ENCODE results near the gene RBFOX2.

Gene RBFOX2

DNA sequence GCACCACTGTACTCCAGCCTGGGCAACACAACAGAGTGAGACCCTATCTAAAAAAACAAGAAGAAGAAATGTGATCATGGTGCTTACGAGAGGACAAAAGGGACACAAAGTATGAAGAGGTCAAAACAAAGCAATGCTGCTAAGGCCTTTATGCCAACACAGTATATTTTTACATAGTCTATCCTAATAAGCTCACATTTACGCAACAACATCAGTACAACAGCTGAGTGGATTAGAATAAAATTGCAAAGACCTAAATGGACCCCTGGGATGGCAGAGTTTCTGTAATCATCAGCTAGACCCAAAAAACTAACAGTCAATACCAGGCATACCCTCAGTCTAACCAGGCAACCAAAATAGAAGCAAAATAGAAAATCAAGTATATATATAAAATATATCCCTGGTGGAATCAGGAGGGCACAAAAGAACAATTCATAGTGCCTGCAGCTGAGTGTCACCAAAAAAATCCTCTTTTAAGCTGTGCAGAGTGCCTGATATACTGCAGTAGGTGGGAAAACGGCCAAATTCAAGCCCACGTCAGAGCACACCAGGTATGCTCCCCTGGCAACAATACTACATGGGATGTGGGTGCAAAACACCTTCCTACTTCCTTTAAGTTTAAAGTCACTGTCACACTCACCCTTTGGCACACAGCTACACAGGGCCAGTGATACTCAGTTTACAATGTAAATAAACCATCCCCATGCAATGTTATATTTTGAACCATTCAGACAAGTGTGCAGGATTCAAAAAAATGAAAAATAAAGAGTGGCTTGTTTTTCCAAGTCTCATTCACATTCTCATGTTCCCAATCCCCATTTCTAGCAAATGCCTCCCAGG is 57.8 kb downstream of the RBFOX2 start:
- in situ Hi-C loops (cut with MboI; ENCODE audit: low sequenced_read_pairs) = no loop called here
- no peaks in the 10 kb centered on the region for H3K36me3 ChIP-seq (replicated peaks)
- H3K9me3 ChIP-seq = no peaks in the 10 kb centered on the region
- peaks cover 13% of the 10 kb centered on the region for H3K4me1 ChIP-seq
- no peak for DNase-seq (ENCODE audit: low spot score in 2 of 2)
- H3K27me3 ChIP-seq (ENCODE audit: low read depth) = no peaks in the 10 kb centered on the region
- H3K4me3 ChIP-seq = no peak overlapping the region

DNA sequence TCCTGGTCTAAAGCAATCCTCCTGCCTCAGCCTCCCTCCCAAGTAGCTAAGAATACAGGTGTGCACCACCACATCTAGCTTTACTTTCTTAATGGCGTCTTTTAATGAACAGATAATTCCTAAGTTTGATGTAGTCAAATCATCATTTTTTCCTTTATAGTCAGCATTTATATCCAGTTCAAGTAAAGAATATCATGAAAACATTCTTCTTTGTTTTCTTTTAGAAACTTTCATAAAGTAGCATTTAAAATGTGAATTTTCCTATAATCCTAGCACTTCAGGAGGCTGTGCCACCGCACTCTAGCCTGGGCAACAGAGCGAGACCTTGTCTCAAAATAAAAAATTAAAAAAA is 61.6 kb downstream of the RBFOX2 start:
- in situ Hi-C loops (cut with MboI; ENCODE audit: low sequenced_read_pairs) = no loop called here
- no peak overlapping the region for H3K4me3 ChIP-seq
- H3K9me3 ChIP-seq = no peaks in the 10 kb centered on the region
- no peaks in the 10 kb centered on the region for H3K27me3 ChIP-seq (ENCODE audit: low read depth)
- DNase-seq (ENCODE audit: low spot score in 2 of 2) = no peak
- H3K4me1 ChIP-seq = 0 out of 2 replicates have a peak, but pooled peaks cover 4% of the 10 kb centered on the region
- H3K36me3 ChIP-seq (replicated peaks) = no peaks in the 10 kb centered on the region

DNA sequence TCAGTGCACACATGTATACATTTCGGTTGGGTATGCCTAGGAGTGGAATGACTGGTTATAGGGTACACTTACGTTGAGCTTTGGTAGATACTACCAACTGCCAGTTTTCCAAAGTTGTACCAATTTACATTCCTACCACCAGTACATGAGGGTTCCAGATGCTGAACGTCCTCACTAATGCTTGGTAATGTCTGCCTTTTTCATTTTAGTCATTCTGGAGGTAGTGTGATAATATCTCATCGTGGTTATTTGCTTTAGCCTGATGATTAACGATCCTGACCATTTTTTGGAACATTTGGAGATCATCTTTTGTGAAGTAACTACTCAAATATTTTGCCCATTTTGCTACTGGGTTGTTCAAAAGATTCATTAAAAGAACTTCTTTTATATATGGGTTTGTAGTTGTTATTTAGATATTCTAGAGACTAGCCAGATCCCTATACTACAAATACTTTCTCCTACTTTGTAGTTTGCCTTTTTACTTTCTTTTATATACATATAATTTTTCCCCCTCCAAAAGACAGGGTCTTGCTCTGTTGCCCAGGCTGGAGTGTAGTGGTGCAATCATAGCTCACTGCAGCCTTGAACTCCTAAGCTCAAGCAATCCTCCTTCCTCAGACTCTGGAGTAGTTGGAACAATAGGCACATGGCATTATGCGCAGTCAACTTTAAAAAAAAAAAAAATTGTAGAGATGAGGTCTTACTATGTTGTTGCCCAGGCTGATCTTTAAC is 62.1 kb downstream of the RBFOX2 start:
- H3K36me3 ChIP-seq (replicated peaks) = no peaks in the 10 kb centered on the region
- H3K4me3 ChIP-seq = no peak overlapping the region
- no peak for DNase-seq (ENCODE audit: low spot score in 2 of 2)
- in situ Hi-C loops (cut with MboI; ENCODE audit: low sequenced_read_pairs) = no loop called here
- H3K9me3 ChIP-seq = no peaks in the 10 kb centered on the region
- peaks cover 4% of the 10 kb centered on the region; the same call in 1 of the 2 replicates for H3K4me1 ChIP-seq
- H3K27me3 ChIP-seq (ENCODE audit: low read depth) = no peaks in the 10 kb centered on the region

DNA sequence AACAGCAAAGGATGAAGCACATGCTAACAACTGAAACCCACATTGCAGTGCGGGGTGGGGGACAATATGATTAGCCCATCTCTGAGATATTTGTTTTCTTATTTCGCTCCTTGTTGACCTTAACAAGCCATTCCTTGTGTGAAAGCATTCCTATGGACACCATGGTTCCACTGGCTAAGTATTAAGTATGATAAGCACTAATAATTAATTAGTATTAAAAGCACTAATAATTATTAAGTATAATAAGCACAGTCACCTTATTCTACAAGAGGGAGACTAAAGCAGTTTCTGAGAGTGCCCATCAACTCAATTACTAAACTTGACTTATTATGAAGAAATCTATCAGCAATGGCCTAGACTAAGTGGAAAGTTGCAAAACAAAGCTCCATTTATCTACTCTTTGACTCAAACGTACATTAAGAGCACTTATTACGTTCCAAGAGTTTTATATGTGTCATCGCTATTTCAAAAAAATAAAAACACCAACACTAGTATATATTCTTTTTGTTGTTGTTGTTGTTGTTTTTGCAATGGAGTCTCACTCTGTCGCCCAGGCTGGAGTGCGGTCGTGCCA is 65.3 kb downstream of the RBFOX2 start:
- no peaks in the 10 kb centered on the region; the same call in 1 of the 2 replicates for H3K4me1 ChIP-seq
- no peaks in the 10 kb centered on the region for H3K27me3 ChIP-seq (ENCODE audit: low read depth)
- H3K36me3 ChIP-seq (replicated peaks) = no peaks in the 10 kb centered on the region
- no peak overlapping the region for H3K4me3 ChIP-seq
- in situ Hi-C loops (cut with MboI; ENCODE audit: low sequenced_read_pairs) = no loop called here
- no peaks in the 10 kb centered on the region for H3K9me3 ChIP-seq
- no peak for DNase-seq (ENCODE audit: low spot score in 2 of 2)

DNA sequence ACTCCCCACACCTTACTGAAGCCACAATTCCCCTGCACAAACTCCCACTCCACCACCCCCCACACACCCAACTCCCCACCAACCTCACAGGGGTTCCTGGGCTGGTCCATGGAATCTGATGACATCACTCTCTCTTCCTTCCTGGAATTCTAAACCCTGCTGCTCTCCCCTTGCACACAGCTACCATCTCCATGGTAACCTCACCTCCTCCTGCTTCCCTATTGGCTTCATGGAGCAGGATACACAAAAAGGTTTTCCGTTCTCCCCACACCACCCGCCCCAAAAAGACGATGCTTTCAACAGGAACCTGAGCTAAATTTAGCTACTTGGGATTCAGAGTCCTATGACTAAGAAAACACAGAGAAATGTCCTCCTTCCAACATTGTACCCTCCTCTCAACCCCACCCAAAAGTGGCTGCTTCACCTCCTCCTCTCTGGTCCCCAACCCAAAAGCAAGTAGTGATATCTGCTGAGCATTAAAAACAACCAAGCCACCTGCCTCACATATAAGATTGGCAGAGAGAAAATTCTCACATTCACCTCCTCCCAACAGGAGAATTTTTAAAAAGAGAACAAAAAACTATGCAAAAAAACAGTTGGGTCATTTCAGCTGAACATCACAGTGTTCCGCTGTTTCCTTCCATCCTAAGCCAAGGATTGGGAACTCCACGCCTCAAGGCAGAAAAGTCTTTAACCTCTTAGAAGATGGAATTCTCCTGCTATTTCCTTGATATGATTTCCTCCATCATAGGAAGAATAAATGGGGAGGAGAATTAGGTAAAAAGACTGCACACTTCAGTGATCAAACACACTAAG is 66.9 kb downstream of the RBFOX2 start:
- in situ Hi-C loops (cut with MboI; ENCODE audit: low sequenced_read_pairs) = no loop called here
- Histone ChIP-seq H3K36me3 (replicated peaks) (no peaks in the 10 kb centered on the region), H3K4me3 (no peak overlapping the region), H3K9me3 (no peaks in the 10 kb centered on the region), H3K4me1 (no peaks in the 10 kb centered on the region; the same call in 1 of the 2 replicates), H3K27me3 (ENCODE audit: low read depth) (no peaks in the 10 kb centered on the region)
- DNase-seq (ENCODE audit: low spot score in 2 of 2) = peak; percentile 51 to 52

DNA sequence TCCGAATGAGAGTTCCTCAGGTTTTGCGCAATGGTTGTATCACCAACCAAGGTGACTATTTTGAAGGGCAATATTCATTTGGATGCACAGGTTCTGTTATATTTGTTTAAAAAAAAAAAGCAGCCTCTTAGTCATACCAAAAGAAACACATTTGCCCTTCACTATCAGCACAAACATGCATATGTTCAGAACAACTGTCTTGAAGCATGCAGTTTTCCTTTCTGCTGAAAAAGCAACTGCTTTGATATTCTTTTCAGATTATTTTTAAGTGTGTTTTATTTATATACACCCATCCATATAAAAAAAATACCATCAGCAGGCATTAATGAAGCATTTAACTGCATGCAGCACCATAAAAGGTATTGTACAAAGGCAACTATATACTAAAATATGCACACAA is 67.8 kb downstream of the RBFOX2 start:
- H3K36me3 ChIP-seq (replicated peaks) = no peaks in the 10 kb centered on the region
- H3K27me3 ChIP-seq (ENCODE audit: low read depth) = no peaks in the 10 kb centered on the region
- no peak overlapping the region for H3K4me3 ChIP-seq
- H3K9me3 ChIP-seq = no peaks in the 10 kb centered on the region
- in situ Hi-C loops (cut with MboI; ENCODE audit: low sequenced_read_pairs) = no loop called here
- no peak for DNase-seq (ENCODE audit: low spot score in 2 of 2)
- H3K4me1 ChIP-seq = no peaks in the 10 kb centered on the region; the same call in 1 of the 2 replicates

DNA sequence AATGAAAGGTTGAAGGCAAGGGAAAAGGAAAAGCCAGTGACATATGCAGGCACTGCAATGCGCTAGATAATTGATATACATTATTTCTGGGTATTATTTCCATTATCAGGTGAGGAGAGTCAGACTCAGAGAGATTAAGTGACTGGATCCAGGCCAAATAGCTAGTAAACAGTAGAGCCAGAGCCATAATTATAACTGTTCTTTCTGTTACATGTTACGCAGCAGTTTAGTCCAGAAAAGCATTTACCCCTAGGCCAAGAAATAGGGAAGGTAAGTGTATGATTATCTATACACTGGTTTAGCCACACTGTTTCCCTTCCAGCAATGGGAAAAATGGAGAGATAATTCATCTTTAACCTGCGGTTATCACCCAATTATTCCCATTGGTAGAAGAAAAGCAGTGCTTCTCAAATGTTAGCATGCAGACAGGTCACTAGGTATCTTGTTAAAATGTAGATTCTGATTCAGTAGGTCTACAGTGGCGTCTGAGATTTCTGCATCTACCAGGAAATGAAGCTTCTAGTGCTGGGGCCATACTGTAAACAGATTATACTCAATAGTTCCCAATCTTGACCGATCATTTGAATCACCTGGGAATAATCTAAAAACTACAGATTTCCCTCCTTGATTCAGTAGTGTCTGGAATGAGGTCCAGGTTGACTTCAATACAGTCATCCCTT is 69.4 kb downstream of the RBFOX2 start:
- H3K4me3 ChIP-seq = no peak overlapping the region
- no peaks in the 10 kb centered on the region; the same call in 1 of the 2 replicates for H3K4me1 ChIP-seq
- H3K27me3 ChIP-seq (ENCODE audit: low read depth) = no peaks in the 10 kb centered on the region
- in situ Hi-C loops (cut with MboI; ENCODE audit: low sequenced_read_pairs) = no loop called here
- H3K36me3 ChIP-seq (replicated peaks) = no peaks in the 10 kb centered on the region
- no peak for DNase-seq (ENCODE audit: low spot score in 2 of 2)
- H3K9me3 ChIP-seq = no peaks in the 10 kb centered on the region

DNA sequence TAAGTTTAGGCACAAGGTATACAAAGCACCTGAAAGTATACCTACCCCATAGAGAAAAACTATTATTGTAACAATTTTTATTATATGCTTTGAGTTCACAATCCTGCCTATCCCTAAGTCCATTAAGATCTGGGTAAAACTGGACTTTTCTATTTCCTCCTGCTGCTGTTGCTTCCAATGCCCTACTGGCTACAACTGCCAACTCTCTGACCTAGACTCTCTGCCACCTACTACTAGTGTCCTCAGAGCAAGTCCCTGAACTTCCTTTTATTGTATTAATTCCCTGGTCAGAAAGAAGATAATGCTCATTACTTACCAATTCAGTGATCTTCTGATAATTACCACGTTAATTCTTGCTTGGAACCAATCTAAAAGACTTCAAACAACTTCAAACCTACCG is 70.3 kb downstream of the RBFOX2 start:
- Histone ChIP-seq H3K27me3 (ENCODE audit: low read depth) (no peaks in the 10 kb centered on the region), H3K4me1 (no peaks in the 10 kb centered on the region; the same call in 1 of the 2 replicates), H3K4me3 (no peak overlapping the region), H3K36me3 (replicated peaks) (no peaks in the 10 kb centered on the region), H3K9me3 (no peaks in the 10 kb centered on the region)
- DNase-seq (ENCODE audit: low spot score in 2 of 2) = no peak
- in situ Hi-C loops (cut with MboI; ENCODE audit: low sequenced_read_pairs) = no loop called here

DNA sequence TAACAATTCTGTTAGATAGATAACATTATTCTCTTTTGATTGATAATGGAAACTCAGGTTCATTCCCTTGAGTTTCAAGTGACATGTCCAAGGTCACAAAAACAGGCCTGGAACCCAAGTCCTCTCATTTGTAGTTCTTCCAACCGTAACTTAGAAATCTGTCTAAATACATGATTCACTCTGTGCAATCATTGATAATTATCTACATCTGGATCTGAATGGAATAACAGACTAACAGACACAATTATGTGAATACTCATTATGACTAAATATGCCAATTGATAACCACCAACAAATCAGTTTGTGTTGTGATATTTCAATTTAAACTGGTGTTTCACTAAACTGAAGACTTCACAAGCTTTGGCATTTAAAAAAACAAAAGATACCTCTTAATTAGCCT is 71.0 kb downstream of the RBFOX2 start:
- Histone ChIP-seq H3K36me3 (replicated peaks) (no peaks in the 10 kb centered on the region), H3K4me3 (no peak overlapping the region), H3K27me3 (ENCODE audit: low read depth) (no peaks in the 10 kb centered on the region), H3K4me1 (no peaks in the 10 kb centered on the region; the same call in 1 of the 2 replicates), H3K9me3 (no peaks in the 10 kb centered on the region)
- in situ Hi-C loops (cut with MboI; ENCODE audit: low sequenced_read_pairs) = no loop called here
- no peak for DNase-seq (ENCODE audit: low spot score in 2 of 2)

DNA sequence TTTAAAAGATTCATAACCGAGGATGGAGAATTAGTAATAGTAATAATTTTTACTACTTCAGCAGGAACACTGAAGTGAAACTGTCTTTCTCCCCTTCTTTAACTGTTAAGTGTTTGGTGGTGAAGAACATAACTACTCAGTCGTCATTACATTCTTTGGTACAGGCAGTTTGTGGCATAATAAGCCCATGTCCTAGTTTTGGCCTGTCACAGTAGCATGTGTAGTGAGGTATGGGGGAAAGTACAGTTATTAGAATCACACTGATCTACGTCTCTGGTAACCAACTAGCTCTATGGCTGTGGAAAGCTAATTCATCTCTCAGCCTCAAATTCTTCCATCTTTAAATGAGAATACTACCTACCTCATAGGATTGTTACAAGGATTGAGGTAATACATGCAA is 71.8 kb downstream of the RBFOX2 start:
- no peaks in the 10 kb centered on the region; the same call in 1 of the 2 replicates for H3K4me1 ChIP-seq
- H3K36me3 ChIP-seq (replicated peaks) = no peaks in the 10 kb centered on the region
- no peak overlapping the region for H3K4me3 ChIP-seq
- no peaks in the 10 kb centered on the region for H3K27me3 ChIP-seq (ENCODE audit: low read depth)
- H3K9me3 ChIP-seq = no peaks in the 10 kb centered on the region
- in situ Hi-C loops (cut with MboI; ENCODE audit: low sequenced_read_pairs) = no loop called here
- no peak for DNase-seq (ENCODE audit: low spot score in 2 of 2)

DNA sequence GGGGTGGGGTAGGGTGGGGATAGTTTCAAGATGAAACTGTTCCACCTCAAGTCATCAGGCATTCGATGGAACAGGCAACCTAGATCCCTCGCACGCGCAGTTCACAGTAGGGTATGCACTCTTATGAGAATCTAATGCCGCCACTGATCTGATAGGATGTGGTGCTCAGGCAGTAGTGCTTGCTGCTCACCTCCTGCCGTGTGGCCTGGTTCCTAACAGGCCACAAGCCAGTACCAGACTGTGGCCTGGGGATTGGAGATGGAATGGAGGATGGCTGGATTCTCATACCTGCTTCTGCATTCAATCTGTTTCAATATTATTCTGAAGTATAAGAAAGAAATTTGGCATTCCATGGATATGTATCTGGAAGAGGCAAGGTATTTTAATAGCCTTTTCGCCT is 73.1 kb downstream of the RBFOX2 start:
- in situ Hi-C loops (cut with MboI; ENCODE audit: low sequenced_read_pairs) = no loop called here

DNA sequence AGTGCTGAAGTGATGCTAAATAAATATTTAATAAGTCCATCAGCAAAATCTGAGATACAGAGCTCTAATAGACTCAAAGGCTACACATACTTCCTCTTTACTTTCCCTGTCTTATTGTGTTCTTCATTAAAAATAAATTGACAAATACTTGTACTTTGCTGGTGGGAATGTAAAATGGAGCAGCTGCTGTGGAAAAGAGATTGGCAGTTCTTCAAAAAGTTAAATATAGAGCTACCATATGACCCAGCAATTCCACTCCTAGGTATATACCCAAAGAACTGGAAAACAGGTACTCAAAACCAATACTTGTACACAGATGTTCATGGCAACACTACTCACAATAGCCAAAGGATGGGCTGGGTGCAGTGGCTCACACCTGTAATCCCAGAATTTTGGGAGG is 76.0 kb downstream of the RBFOX2 start:
- H3K4me3 ChIP-seq = no peak overlapping the region
- H3K27me3 ChIP-seq (ENCODE audit: low read depth) = no peaks in the 10 kb centered on the region
- no peak for DNase-seq (ENCODE audit: low spot score in 2 of 2)
- H3K36me3 ChIP-seq (replicated peaks) = no peaks in the 10 kb centered on the region
- in situ Hi-C loops (cut with MboI; ENCODE audit: low sequenced_read_pairs) = no loop called here
- H3K9me3 ChIP-seq = no peaks in the 10 kb centered on the region
- H3K4me1 ChIP-seq = peaks cover 10% of the 10 kb centered on the region; the same call in 1 of the 2 replicates

More for the DNA sequence above, 73.1 kb downstream of the RBFOX2 start:
- Histone ChIP-seq H3K9me3 (no peaks in the 10 kb centered on the region), H3K36me3 (replicated peaks) (no peaks in the 10 kb centered on the region), H3K27me3 (ENCODE audit: low read depth) (no peaks in the 10 kb centered on the region), H3K4me1 (no peaks in the 10 kb centered on the region), H3K4me3 (no peak overlapping the region)
- DNase-seq (ENCODE audit: low spot score in 2 of 2) = no peak

DNA sequence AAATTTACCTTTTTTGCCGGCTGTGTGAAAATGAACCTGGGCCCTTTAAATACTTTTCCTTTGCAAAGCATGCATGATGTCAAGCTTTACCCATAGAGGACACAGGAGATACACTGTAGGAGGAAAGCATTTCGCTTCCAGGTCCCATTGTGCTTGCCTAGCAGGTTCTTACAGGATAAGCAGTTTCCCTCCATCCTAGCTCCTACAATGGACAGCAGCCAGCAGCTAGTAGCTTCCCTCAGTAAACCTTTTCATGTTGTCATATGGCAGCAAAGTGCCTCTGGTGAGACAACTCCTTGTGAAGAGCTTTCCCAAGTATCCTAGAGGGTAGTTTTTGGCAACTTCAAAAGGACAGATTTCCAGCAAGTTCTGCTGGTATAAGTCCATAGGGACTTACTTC is 78.4 kb downstream of the RBFOX2 start:
- H3K36me3 ChIP-seq (replicated peaks) = no peaks in the 10 kb centered on the region
- DNase-seq (ENCODE audit: low spot score in 2 of 2) = no peak
- no peak overlapping the region for H3K4me3 ChIP-seq
- in situ Hi-C loops (cut with MboI; ENCODE audit: low sequenced_read_pairs) = no loop called here
- H3K9me3 ChIP-seq = no peaks in the 10 kb centered on the region
- no peaks in the 10 kb centered on the region for H3K27me3 ChIP-seq (ENCODE audit: low read depth)
- peaks cover 10% of the 10 kb centered on the region; the same call in 1 of the 2 replicates for H3K4me1 ChIP-seq

All from HAP-1 (cell line).